ENCODE results near the gene MEA1. TPM values are rescaled to one million over a fixed set of nuclear protein-coding genes. Genes with fewer than 3 reads are reported as not detected.

The MEA1 gene
- total RNA-seq, 6 experiments from 2014 or later: 114 to 132 (median 118) TPM

DNA sequence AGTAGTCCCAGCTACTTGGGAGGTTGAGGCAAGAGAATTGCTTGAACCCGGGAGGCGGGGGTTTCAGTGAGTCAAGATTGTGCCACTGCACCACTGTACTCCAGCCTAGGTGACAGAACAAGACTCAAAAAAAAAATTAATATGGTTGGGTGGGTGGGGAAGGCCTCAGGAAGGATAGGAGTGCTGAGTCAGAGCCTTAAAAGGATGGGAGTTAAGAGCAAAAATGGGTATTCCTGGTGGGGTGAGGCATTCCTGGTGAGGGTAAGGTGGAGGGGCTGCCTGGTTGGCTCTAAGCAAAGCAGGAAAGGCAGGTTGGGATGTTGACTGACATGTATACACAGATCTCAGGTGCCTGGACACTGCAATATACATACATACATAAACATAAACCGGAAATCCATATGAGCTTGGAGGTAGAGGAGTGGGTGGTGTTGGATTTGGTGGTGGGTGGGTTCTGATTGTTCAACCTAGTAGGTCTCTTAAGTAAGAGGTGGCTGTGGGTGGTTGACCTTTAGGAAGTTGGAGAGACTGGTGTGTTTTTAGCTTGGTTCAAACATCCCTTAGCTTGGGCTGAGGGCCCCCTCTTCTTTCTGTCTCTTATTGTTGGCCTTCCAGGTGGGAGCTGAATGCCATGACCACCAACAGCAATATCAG is 6.4 kb upstream of the MEA1 start:
- H3K27me3 Mint-ChIP-seq (ENCODE audit: insufficient read depth): no peaks in the 10 kb centered on the region; the same call in none of the 2 replicates
- peaks cover 43% of the 10 kb centered on the region for H3K4me1 Mint-ChIP-seq (ENCODE audit: low read depth)
- H3K36me3 Mint-ChIP-seq (ENCODE audit: low read depth): peaks cover 29% of the 10 kb centered on the region
- H3K4me3 Mint-ChIP-seq: no peak overlapping the region
- DNase-seq: no peak
- no peaks in the 10 kb centered on the region for H3K9me3 Mint-ChIP-seq
- H3K27ac Mint-ChIP-seq: peak overlapping the region; percentile 66
- TF ChIP-seq, protein P1, sequence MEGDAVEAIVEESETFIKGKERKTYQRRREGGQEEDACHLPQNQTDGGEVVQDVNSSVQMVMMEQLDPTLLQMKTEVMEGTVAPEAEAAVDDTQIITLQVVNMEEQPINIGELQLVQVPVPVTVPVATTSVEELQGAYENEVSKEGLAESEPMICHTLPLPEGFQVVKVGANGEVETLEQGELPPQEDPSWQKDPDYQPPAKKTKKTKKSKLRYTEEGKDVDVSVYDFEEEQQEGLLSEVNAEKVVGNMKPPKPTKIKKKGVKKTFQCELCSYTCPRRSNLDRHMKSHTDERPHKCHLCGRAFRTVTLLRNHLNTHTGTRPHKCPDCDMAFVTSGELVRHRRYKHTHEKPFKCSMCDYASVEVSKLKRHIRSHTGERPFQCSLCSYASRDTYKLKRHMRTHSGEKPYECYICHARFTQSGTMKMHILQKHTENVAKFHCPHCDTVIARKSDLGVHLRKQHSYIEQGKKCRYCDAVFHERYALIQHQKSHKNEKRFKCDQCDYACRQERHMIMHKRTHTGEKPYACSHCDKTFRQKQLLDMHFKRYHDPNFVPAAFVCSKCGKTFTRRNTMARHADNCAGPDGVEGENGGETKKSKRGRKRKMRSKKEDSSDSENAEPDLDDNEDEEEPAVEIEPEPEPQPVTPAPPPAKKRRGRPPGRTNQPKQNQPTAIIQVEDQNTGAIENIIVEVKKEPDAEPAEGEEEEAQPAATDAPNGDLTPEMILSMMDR (IDR thresholded peaks at IDR 0.05): no peak

DNA sequence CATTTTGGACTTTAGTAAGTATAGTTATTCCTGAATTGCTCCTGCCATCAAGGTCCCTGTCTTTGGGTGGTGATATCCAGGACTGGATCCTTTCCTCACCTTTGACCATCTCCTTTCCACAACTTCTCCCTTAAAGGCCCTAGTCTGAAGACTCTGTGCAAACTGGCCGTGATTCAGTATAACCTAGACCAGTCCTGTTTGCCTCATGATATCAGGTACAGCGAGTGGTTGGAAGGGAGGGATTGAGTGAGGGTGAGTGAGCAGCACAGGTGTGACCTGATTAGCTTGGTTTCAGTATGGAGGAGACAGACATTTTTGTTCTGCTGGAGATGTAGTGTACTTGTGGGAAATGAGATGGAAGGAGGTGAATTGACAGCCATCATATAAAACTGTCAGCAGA is 5.4 kb upstream of the MEA1 start:
- Mint-ChIP-seq H3K4me3 (no peak overlapping the region), H3K9me3 (no peaks in the 10 kb centered on the region), H3K36me3 (ENCODE audit: low read depth) (peaks cover 27% of the 10 kb centered on the region), H3K27ac (peak overlapping the region; percentile 57), H3K27me3 (ENCODE audit: insufficient read depth) (no peaks in the 10 kb centered on the region; the same call in none of the 2 replicates), H3K4me1 (ENCODE audit: low read depth) (peaks cover 45% of the 10 kb centered on the region)
- TF ChIP-seq, protein P1 (IDR thresholded peaks at IDR 0.05): no peak
- no peak for DNase-seq

DNA sequence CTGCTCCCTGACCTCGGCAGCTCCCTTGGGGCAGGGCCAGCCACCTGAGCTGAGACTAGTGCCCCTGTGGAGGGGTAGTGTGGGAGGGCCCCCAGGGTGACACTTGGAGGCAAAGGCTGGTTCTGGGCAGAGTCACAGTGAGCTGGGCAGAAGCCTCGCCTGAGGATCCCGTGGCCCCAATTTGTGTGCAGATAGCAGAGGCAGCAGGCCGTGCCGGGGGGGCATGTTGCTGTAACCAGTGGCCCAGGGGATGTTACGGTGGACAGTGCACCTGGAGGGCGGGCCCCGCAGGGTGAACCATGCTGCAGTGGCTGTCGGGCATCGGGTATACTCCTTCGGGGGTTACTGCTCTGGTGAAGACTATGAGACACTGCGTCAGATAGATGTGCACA is 3.2 kb upstream of the MEA1 start:
- TF ChIP-seq, protein P1 (IDR thresholded peaks at IDR 0.05): no peak
- no peaks in the 10 kb centered on the region; the same call in none of the 2 replicates for H3K27me3 Mint-ChIP-seq (ENCODE audit: insufficient read depth)
- no peak for DNase-seq
- H3K27ac Mint-ChIP-seq: no peak overlapping the region
- H3K4me3 Mint-ChIP-seq: no peak overlapping the region
- H3K9me3 Mint-ChIP-seq: no peaks in the 10 kb centered on the region
- peaks cover 38% of the 10 kb centered on the region for H3K36me3 Mint-ChIP-seq (ENCODE audit: low read depth)
- H3K4me1 Mint-ChIP-seq (ENCODE audit: low read depth): peaks cover 57% of the 10 kb centered on the region

DNA sequence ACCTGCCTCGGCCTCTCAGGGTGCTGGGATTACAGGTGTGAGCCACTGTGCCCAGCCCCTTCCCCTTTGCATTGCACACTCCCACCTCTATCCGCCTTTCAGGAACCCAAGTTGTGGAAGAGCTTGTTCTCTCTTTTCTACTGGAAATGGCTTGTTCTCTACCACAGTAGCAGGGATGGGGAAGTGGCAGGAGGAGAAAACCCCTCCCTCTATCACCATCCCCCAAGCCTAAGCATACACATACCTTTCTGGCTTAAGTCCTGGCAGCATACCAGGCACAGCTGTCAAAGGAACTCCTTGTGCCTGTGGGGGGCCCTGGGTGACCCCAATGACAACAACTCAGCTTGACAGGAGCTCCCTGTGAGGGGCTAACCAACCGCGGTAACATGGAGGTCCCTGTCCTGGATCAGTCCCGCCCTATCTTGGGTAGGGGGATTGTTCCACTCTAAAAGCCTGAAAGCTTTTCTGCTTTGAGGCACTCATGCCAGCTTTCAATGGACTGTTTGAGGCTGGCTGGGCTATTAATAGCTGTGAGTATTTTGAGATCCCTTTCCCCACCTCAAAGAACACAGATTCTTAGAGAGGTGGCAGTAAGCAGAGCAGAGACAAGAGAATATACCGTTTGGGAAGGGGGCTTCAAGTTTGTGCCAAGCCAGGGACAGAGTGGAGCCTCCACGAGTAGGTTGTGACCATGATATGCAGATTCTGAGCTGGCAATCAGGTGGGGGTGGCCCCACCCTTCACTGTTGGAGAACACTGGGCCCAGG is 2.6 kb upstream of the MEA1 start:
- Mint-ChIP-seq H3K27ac (peak overlapping the region; percentile 52; the same call in 1 of the 2 replicates), H3K9me3 (no peaks in the 10 kb centered on the region), H3K36me3 (ENCODE audit: low read depth) (peaks cover 44% of the 10 kb centered on the region), H3K27me3 (ENCODE audit: insufficient read depth) (no peaks in the 10 kb centered on the region; the same call in none of the 2 replicates), H3K4me3 (peak overlapping the region; percentile 95), H3K4me1 (ENCODE audit: low read depth) (peaks cover 63% of the 10 kb centered on the region)
- no peak for DNase-seq
- TF ChIP-seq, protein P1 (IDR thresholded peaks at IDR 0.05): no peak

DNA sequence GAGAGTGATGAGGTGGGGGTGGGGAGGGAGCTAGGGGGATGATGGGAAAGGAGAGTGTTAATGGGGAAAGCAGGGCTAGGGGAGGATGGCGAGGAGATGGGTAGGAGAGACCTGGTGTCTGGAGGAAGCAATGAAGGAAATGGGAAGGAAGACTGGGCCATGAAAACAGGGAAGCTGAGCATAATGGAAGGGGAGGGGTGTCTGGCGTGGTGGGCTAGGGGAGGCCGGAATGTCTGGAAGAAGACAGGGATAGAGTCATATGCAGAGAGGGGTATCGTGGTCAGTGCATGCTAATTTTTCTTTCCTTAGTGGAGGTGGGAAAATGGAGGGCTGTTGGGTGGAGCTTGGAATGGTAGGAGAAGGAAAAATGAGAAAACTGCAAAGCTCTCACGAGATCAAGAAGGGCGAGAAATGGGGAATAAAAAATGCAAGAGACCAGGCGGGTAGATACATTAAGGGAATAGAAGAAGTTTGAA is 726 bp upstream of the MEA1 start:
- peaks cover 53% of the 10 kb centered on the region for H3K4me1 Mint-ChIP-seq (ENCODE audit: low read depth)
- TF ChIP-seq, protein P1 (IDR thresholded peaks at IDR 0.05): no peak
- peak overlapping the region; percentile 87 for H3K27ac Mint-ChIP-seq

More for the DNA sequence above, 726 bp upstream of the MEA1 start:
- H3K9me3 Mint-ChIP-seq: no peaks in the 10 kb centered on the region
- H3K36me3 Mint-ChIP-seq (ENCODE audit: low read depth): peaks cover 51% of the 10 kb centered on the region
- peak; percentile 47 for DNase-seq
- no peaks in the 10 kb centered on the region; the same call in none of the 2 replicates for H3K27me3 Mint-ChIP-seq (ENCODE audit: insufficient read depth)
- peak overlapping the region; percentile 95 for H3K4me3 Mint-ChIP-seq
